HG03378 (cell line): ENCODE data around the gene IL15RA.
"Not testable (repeated sequence)": the region's sequence is repeated elsewhere in the genome, so short reads cannot be mapped to it uniquely, and the experiment has no call there.

Experiments
- ATAC-seq: cut with Tn5 transposase; IDR thresholded peaks from one replicate; pipeline ENCODE4 v1.9.1; 2021; ENCODE audit warnings: mild to moderate bottlenecking, moderate library complexity; ENCODE audit not compliant: unreplicated experiment

The IL15RA gene

GRCh38 chr10:5952731-5953385 is 24.5 kb downstream of the IL15RA start:
- no peak for ATAC-seq

- no peak for ATAC-seq
Measured at GRCh38 chr10:5951721-5952407, 25.5 kb downstream of the IL15RA start.

- no peak for ATAC-seq
Measured at GRCh38 chr10:5951167-5951711, 26.1 kb downstream of the IL15RA start.

GRCh38 chr10:5949009-5949759 is 28.2 kb downstream of the IL15RA start:
- no peak for ATAC-seq

- no peak for ATAC-seq
Measured at GRCh38 chr10:5948208-5948585, 29.1 kb downstream of the IL15RA start.

GRCh38 chr10:5947471-5948207 is 29.7 kb downstream of the IL15RA start:
- no peak for ATAC-seq

GRCh38 chr10:5946786-5947185 is 30.6 kb downstream of the IL15RA start:
- ATAC-seq = no peak

- not testable (repeated sequence) for ATAC-seq
Measured at GRCh38 chr10:5946419-5946775, 30.9 kb downstream of the IL15RA start.

GRCh38 chr10:5945561-5946418 is 31.6 kb downstream of the IL15RA start:
- ATAC-seq = no peak

- ATAC-seq = no peak
Measured at GRCh38 chr10:5945190-5945509, 32.2 kb downstream of the IL15RA start.

- ATAC-seq = no peak
Measured at GRCh38 chr10:5944389-5945189, 32.8 kb downstream of the IL15RA start.

GRCh38 chr10:5943536-5943935 is 33.8 kb downstream of the IL15RA start:
- ATAC-seq = no peak

- no peak for ATAC-seq
Measured at GRCh38 chr10:5942474-5942873, 34.9 kb downstream of the IL15RA start.

GRCh38 chr10:5942001-5942400 is 35.3 kb downstream of the IL15RA start:
- no peak for ATAC-seq

- no peak for ATAC-seq
Measured at GRCh38 chr10:5941579-5941978, 35.8 kb downstream of the IL15RA start.

- ATAC-seq = no peak
Measured at GRCh38 chr10:5940807-5941218, 36.5 kb downstream of the IL15RA start.

GRCh38 chr10:5938291-5938690 is 39.1 kb downstream of the IL15RA start:
- ATAC-seq = no peak

- no peak for ATAC-seq
Measured at GRCh38 chr10:5937016-5937415, 40.3 kb downstream of the IL15RA start.

GRCh38 chr10:5935628-5936027 is 41.7 kb downstream of the IL15RA start:
- ATAC-seq = no peak
